GM19397 (cell line): ENCODE data around the gene PHOSPHO2.
"Not testable (repeated sequence)": the region's sequence is repeated elsewhere in the genome, so short reads cannot be mapped to it uniquely, and the experiment has no call there.

Source experiments
- ATAC-seq: cut with Tn5 transposase; IDR thresholded peaks from one replicate; pipeline ENCODE4 v1.9.1; 2021; ENCODE audit warnings: mild to moderate bottlenecking, moderate library complexity; ENCODE audit not compliant: unreplicated experiment

The PHOSPHO2 gene

GRCh38 chr2:169683425-169684134 is 10.7 kb upstream of the PHOSPHO2 start:
- no peak for ATAC-seq

- ATAC-seq: no peak
Observed at GRCh38 chr2:169684135-169684565, 10.1 kb upstream of the PHOSPHO2 start.

- not testable (repeated sequence) for ATAC-seq
Observed at GRCh38 chr2:169684712-169685111, 9.6 kb upstream of the PHOSPHO2 start.

- not testable (repeated sequence) for ATAC-seq
Observed at GRCh38 chr2:169686825-169687224, 7.4 kb upstream of the PHOSPHO2 start.

DNA sequence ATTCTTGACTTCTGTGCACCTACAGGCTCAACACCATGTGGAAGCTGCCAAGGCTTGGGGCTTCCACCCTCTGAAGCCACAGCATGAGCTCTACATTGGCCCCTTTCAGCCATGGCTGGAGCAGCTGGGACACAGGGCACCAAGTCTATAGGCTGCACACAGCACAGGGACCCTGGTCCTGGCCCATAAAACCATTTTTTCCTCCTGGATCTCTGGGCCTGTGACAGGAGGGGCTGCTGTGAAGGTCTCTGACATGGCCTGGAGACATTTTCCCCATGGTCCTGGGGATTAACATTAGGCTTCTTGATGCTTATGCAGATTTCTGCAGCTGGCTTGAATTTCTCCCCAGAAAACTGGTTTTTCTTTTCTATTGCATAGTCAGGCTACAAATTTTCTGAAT is 6.3 kb upstream of the PHOSPHO2 start:
- not testable (repeated sequence) for ATAC-seq

- ATAC-seq: no peak
Observed at GRCh38 chr2:169690958-169691357, 3.3 kb upstream of the PHOSPHO2 start.

GRCh38 chr2:169692718-169693117 is 1.6 kb upstream of the PHOSPHO2 start:
- ATAC-seq: no peak

DNA sequence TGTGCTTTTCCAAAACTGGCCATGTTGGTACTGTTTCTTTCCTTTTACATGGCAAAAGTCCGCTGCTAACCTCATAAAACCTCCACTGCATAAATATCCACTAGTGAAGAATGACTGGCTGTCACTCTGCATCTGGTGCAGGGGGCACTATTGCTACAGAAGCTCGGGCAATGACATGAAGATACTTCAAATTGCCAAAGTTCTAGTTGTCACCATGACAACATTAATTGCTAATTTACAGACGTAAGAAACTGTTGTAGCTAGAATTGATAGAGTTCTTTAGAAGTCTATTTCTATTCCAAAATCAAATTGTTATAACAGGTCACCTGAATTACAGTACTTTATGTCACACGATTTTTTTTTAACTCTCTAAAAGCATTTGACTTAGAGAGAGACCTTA is 909 bp upstream of the PHOSPHO2 start:
- ATAC-seq: no peak

- no peak for ATAC-seq
Observed at GRCh38 chr2:169694894-169695260, 608 bp downstream of the PHOSPHO2 start.

GRCh38 chr2:169696381-169696780 is 2.1 kb downstream of the PHOSPHO2 start:
- ATAC-seq: no peak

DNA sequence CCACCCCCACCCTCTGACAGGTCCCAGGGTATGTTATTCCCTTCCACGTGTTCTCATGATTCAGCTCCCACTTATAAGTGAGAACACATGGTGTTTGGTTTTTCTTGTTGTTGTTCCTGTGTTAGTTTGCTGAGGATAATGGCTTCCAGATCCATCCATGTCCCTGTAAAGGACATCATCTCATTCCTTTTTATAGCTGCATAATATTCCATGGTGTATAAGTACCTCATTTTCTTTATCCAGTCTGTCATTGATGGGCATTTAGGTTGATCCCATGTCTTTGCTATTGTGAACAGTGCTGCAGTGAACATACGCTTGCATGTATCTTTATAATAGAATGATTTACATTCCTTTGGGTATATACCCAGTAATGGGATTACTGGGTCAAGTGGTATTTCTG is 4.9 kb downstream of the PHOSPHO2 start:
- ATAC-seq: not testable (repeated sequence)

GRCh38 chr2:169702996-169703395 is 8.7 kb downstream of the PHOSPHO2 start:
- no peak for ATAC-seq

DNA sequence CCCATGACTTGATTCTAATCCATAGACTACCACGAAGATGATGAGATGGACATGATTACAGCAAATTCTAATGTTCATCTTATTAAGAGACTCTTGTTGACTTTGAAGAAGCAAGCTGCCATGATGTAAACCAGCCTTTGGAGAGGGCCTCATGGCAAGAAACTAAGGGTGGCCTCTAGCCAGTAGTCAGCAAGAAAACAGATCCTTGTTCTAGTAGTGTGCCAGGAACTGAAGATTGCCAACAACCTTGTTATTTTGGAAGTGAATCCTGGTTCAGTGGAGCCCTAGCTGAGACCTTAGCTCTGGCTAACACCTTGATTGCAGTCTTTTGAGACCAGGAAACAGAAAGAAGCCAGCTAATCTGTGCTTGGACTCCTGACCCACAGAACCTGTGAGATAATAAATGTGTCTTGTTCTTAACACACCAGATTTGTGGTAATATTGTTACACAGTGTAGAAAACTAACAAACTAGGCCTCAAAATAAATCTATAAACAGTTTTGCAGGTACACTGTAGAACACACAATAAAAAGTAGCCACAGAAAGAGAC is 10.0 kb downstream of the PHOSPHO2 start:
- no peak for ATAC-seq

DNA sequence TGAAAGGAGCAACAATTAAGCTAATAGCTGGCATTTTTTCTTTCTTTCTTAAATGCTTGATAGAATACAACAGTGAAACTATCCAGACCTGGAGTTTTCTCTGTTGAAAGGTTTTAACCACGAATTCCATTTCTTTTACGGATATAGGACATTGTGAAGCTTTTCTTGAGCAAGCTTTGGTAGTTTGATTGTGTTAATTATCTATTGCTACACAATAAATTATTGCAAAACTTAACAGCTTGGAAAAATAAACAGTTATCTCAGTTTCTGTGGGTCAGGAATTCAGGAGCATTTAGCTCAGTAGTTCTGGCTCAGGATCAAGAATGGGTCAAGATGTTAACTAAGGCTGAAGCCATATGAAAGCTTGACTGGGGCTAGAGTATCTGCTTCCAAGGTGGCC is 11.7 kb downstream of the PHOSPHO2 start:
- ATAC-seq: no peak

DNA sequence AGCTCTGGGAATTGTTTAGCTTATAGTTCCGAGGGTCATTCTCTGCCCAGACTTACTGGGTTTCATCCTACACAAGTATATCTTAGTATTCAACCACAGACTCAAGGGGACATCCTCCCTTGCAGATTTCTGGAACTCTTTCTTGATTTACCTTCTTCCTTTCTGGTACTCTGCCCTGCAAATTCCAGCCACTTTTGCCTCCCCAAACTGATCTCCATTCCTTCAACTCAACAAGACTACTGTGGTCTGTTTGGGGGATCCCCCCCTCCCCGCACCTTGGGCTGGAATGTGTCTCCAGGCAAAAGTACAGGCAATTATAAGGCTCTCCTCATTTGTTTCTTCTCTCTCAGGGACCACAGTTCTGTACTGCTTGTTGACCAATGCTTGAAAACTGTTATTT is 13.4 kb downstream of the PHOSPHO2 start:
- ATAC-seq: no peak

DNA sequence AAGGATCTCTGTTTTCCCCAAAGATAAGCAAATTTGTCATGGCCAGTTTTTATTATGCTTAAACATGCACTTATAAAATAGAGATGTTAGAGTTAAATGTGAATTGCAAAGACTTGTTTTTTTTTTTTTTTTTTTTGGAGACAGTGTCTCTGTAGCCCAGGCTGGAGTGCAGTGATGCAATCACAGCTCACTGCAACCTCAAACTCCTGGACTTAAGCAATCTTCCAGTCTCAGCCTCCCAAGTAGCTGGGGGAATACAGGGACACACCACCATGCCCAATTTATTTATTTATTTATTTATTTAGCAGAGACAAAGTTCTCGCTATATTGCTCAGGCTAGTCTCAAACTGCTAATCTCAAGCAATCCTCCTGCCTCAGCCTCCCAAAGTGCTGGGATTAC is 15.1 kb downstream of the PHOSPHO2 start:
- no peak for ATAC-seq

GRCh38 chr2:169709981-169710380 is 15.7 kb downstream of the PHOSPHO2 start:
- ATAC-seq: no peak

- ATAC-seq: no peak
Observed at GRCh38 chr2:169711751-169712509, 17.7 kb downstream of the PHOSPHO2 start.

GRCh38 chr2:169712791-169713227 is 18.5 kb downstream of the PHOSPHO2 start:
- no peak for ATAC-seq

DNA sequence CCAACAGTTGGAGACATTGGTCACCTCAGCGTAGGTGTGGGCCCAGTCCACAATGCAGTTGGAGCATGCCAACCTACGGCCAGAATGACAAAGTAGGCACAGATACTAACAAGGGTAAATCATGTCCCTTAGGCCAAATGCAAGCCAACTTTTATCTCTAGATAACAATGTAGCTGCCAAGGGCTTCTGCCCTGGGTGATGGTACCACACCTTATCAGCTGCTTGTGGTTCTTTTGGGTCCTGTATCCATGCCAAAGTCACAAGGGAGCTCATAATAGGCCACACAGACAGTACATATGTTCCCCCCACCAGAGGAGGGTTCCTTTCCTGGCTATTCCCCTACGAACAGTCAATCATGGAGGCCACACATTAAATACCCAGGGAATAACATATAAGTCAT is 19.1 kb downstream of the PHOSPHO2 start:
- ATAC-seq: no peak

DNA sequence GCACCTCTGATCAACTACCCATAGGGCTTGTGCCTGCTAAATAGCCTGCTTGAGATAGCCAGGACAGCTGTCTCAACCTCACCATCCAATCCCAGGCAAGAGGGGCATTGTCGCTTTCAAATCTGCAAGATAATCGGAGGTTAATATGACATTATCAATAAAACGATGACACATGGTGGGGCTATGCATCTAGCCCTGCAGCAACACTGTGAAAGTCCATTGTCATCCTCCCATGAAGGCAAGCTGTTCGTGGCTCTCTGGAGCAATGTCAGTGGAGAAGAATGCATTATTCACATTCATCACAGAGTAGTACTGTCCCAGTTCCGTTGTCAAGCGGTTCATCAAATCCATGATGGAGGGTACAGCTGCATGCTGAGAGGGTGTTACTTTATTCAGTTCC is 20.4 kb downstream of the PHOSPHO2 start:
- no peak for ATAC-seq
